Liver (tissue), 9 donors: Measurements from ENCODE around the gene PLSCR3. TPM values are rescaled to one million over a fixed set of nuclear protein-coding genes. Genes with fewer than 3 reads are reported as not detected.

Experiments
- DNase-seq: peaks from one replicate; pipeline ENCODE4 v3.0.0-alpha.2; 2017; ENCODE audit warnings: low spot score
- H3K27ac ChIP-seq, 2 donors: one replicate each; pipeline ENCODE4 v1.7.0; 2013; ENCODE audit warnings: inconsistent platforms in 2 of 2, low read length in 2 of 2, control low read depth in 1 of 2, low read depth in 1 of 2, mild to moderate bottlenecking in 1 of 2
- H3K27me3 ChIP-seq, 4 donors: one replicate each; pipeline versions ENCODE4 v1.6.1 to v1.7.0; 2013; ENCODE audit warnings: low read length in 3 of 4, inconsistent platforms in 1 of 4, mild to moderate bottlenecking in 1 of 4, moderate library complexity in 1 of 4; ENCODE audit not compliant: control insufficient read depth in 4 of 4, insufficient read depth in 4 of 4
- H3K36me3 ChIP-seq, 4 donors: one replicate each; pipeline versions ENCODE4 v1.6.1 to v1.7.0; 2013; ENCODE audit warnings: low read length in 3 of 4, mild to moderate bottlenecking in 3 of 4, low read depth in 1 of 4, moderate library complexity in 1 of 4; ENCODE audit not compliant: control insufficient read depth in 4 of 4, insufficient read depth in 3 of 4
- H3K4me1 ChIP-seq, 4 donors: one replicate each; pipeline versions ENCODE4 v1.6.1 to v1.7.0; 2013; ENCODE audit warnings: low read length in 3 of 4, mild to moderate bottlenecking in 3 of 4, moderate library complexity in 1 of 4; ENCODE audit not compliant: control insufficient read depth in 4 of 4, insufficient read depth in 4 of 4
- H3K4me3 ChIP-seq, 3 donors: one replicate each; pipeline versions ENCODE4 v1.6.1 to v1.7.0; 2013; ENCODE audit warnings: low read length in 3 of 3, control low read depth in 1 of 3, low read depth in 1 of 3, mild to moderate bottlenecking in 1 of 3
- H3K9ac ChIP-seq, 2 donors: one replicate each; pipeline ENCODE4 v1.7.0; 2013; ENCODE audit warnings: low read length in 2 of 2, mild to moderate bottlenecking in 2 of 2, moderate library complexity in 2 of 2, control low read depth in 1 of 2, low read depth in 1 of 2
- H3K9me3 ChIP-seq, 4 donors: one replicate each; pipeline versions ENCODE4 v1.6.1 to v1.7.0; 2013; ENCODE audit warnings: low read length in 3 of 4; ENCODE audit not compliant: control insufficient read depth in 4 of 4
- ATF3 ChIP-seq: IDR thresholded peaks from 2 replicates; pipeline ENCODE4 v1.6.1; 2016; ENCODE audit warnings: antibody characterized with exemption
- EGR1 ChIP-seq, 2 donors: IDR thresholded peaks; 2 replicates each; pipeline ENCODE4 v1.6.1; 2016 to 2018; ENCODE audit warnings: antibody characterized with exemption in 2 of 2, low read depth in 2 of 2
- FOXA1 ChIP-seq: IDR thresholded peaks from 2 replicates; pipeline ENCODE4 v1.6.1; 2016; ENCODE audit warnings: antibody characterized with exemption
- FOXA2 ChIP-seq: IDR thresholded peaks from 2 replicates; pipeline ENCODE4 v1.6.1; 2016; ENCODE audit warnings: antibody characterized with exemption
- GABPA ChIP-seq, 2 donors: IDR thresholded peaks in 1 of 2; conservative IDR thresholded peaks in 1 of 2; 2 replicates each; pipeline ENCODE4 v1.6.1; 2016; ENCODE audit warnings: antibody characterized with exemption in 2 of 2, mild to moderate bottlenecking in 1 of 2, moderate library complexity in 1 of 2
- HNF4A ChIP-seq, 2 donors: conservative IDR thresholded peaks; 2 replicates each; pipeline ENCODE4 v1.6.1; 2016; ENCODE audit warnings: antibody characterized with exemption in 2 of 2, mild to moderate bottlenecking in 2 of 2
- HNF4G ChIP-seq: IDR thresholded peaks from 2 replicates; pipeline ENCODE4 v1.6.1; 2016; ENCODE audit warnings: antibody characterized with exemption
- JUND ChIP-seq, 2 donors: IDR thresholded peaks; 2 replicates each; pipeline ENCODE4 v1.6.1; 2016; ENCODE audit warnings: antibody characterized with exemption in 2 of 2
- MAX ChIP-seq: IDR thresholded peaks from 2 replicates; pipeline ENCODE4 v1.6.1; 2016; ENCODE audit warnings: antibody characterized with exemption
- NR2F2 ChIP-seq: IDR thresholded peaks from 2 replicates; pipeline ENCODE4 v1.6.1; 2016; ENCODE audit warnings: antibody characterized with exemption
- RAD21 ChIP-seq, 2 donors: IDR thresholded peaks; 2 replicates each; pipeline ENCODE4 v1.6.1; 2016; ENCODE audit warnings: antibody characterized with exemption in 2 of 2, mild to moderate bottlenecking in 2 of 2
- RXRA ChIP-seq, 2 donors: IDR thresholded peaks; 2 replicates each; pipeline ENCODE4 v1.6.1; 2017 to 2018; ENCODE audit warnings: antibody characterized with exemption in 2 of 2, mild to moderate bottlenecking in 1 of 2
- SP1 ChIP-seq: IDR thresholded peaks from 2 replicates; pipeline ENCODE4 v1.6.1; 2018; ENCODE audit warnings: antibody characterized with exemption, mild to moderate bottlenecking
- TAF1 ChIP-seq: conservative IDR thresholded peaks from 2 replicates; pipeline ENCODE4 v1.6.1; 2016; ENCODE audit warnings: antibody characterized with exemption, mild to moderate bottlenecking
- YY1 ChIP-seq: IDR thresholded peaks from 2 replicates; pipeline ENCODE4 v1.6.1; 2016; ENCODE audit warnings: antibody characterized with exemption, mild to moderate bottlenecking
- ZBTB33 ChIP-seq: IDR thresholded peaks from 2 replicates; pipeline ENCODE4 v1.6.1; 2016; ENCODE audit warnings: antibody characterized with exemption
- WGBS: extraction: QIAGEN DNeasy Blood & Tissue Kit; methylation state at CpG from one replicate; pipeline ENCODE4 v1.1.7; 2013; 5-methylcytosine and 5-hydroxymethylcytosine counted together
- polyA plus RNA-seq, 2 donors: library from polyadenylated mRNA; stranded (reverse) in 1 of 2; unstranded in 1 of 2; fragments of 200-250 nt in 1 of 2; fragments of >200 nt in 1 of 2; fragmentation: Nextera tagmentation in 1 of 2; extraction: Ambion mirVana in 1 of 2; gene quantifications; one replicate each; pipeline versions ENCODE4 v1.2.1 to v1.2.3, GENCODE V29; 2013 to 2015
- total RNA-seq, 2 donors: library from RNA; depleted of rRNA; stranded (reverse); fragments of >200 nt; gene quantifications; one replicate each; pipeline ENCODE4 v1.2.3, GENCODE V29; 2014
- TF ChIP-seq, protein P1 (sequence below): IDR thresholded peaks from 2 replicates; pipeline ENCODE4 v1.6.1; 2016; ENCODE audit warnings: antibody characterized with exemption, mild to moderate bottlenecking
- TF ChIP-seq, protein P2 (sequence below): fragments of 150-350 bp; IDR thresholded peaks from 2 replicates; pipeline ENCODE4 v1.5.1; 2017; ENCODE audit warnings: improper control_type of control experiment, low read depth, low read length; ENCODE audit not compliant: missing input control
- donor health status: healthy.
- donor health status: healthy.
- donor health status: healthy.
- donor health status: healthy.
- donor health status: healthy.

PLSCR3 gene
- total and polyA plus RNA-seq, 4 donors, result 2.8 to 10.9 (median 4.1) TPM

DNA sequence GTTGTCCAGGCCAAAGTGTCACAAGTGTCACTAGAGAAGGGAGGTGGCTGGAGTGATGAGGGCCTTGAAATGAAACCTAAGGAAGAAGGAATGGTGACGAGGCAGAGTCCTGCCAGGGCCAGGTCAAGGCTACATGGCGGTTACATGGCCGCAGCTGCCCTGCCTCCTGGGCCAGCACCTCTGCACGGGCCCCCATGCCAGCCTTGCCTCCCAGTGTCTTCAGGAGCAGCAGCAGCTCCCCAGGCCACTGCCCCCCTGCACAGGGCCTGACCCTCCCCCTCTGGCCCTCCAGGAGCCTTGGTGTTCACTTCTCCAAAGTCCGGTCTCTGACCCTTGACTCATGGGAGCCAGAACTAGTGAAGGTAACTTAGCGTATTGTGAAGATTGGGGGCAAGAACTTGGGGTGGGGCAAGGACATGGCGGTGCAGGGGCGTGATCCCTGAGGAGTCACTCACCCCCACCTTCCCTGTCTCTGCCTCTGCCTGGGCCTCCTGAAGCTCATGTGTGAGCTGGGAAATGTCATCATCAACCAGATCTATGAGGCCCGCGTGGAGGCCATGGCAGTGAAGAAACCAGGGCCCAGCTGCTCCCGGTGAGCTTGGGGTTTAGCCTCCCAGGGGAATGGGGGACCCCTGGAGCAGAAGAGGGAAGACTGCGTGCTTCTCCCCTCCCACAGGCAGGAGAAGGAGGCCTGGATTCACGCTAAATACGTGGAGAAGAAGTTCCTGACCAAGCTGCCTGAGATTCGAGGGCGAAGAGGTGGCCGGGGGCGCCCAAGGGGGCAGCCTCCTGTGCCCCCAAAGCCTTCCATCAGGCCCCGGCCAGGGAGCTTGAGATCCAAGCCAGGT, 46.5 kb downstream of the PLSCR3 start:
- H3K36me3 ChIP-seq, result no peaks in the 10 kb centered on the region
- no peak overlapping the region for H3K9ac ChIP-seq
- TF ChIP-seq, protein P1, sequence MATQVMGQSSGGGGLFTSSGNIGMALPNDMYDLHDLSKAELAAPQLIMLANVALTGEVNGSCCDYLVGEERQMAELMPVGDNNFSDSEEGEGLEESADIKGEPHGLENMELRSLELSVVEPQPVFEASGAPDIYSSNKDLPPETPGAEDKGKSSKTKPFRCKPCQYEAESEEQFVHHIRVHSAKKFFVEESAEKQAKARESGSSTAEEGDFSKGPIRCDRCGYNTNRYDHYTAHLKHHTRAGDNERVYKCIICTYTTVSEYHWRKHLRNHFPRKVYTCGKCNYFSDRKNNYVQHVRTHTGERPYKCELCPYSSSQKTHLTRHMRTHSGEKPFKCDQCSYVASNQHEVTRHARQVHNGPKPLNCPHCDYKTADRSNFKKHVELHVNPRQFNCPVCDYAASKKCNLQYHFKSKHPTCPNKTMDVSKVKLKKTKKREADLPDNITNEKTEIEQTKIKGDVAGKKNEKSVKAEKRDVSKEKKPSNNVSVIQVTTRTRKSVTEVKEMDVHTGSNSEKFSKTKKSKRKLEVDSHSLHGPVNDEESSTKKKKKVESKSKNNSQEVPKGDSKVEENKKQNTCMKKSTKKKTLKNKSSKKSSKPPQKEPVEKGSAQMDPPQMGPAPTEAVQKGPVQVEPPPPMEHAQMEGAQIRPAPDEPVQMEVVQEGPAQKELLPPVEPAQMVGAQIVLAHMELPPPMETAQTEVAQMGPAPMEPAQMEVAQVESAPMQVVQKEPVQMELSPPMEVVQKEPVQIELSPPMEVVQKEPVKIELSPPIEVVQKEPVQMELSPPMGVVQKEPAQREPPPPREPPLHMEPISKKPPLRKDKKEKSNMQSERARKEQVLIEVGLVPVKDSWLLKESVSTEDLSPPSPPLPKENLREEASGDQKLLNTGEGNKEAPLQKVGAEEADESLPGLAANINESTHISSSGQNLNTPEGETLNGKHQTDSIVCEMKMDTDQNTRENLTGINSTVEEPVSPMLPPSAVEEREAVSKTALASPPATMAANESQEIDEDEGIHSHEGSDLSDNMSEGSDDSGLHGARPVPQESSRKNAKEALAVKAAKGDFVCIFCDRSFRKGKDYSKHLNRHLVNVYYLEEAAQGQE, result no peak
- TF ChIP-seq EGR1 (IDR thresholded peaks at IDR 0.05; ENCODE audit: low read depth in 2 of 2), result no peak
- no peak for TF ChIP-seq MAX
- TF ChIP-seq HNF4A (conservative IDR thresholded peaks at IDR 0.05), result no peak
- TF ChIP-seq HNF4G, result no peak
- no peak for TF ChIP-seq FOXA1
- TF ChIP-seq RAD21 (IDR thresholded peaks at IDR 0.05), result no peak
- TF ChIP-seq JUND (IDR thresholded peaks at IDR 0.05), result no peak
- TF ChIP-seq ZBTB33, result no peak
- TF ChIP-seq, protein P2, sequence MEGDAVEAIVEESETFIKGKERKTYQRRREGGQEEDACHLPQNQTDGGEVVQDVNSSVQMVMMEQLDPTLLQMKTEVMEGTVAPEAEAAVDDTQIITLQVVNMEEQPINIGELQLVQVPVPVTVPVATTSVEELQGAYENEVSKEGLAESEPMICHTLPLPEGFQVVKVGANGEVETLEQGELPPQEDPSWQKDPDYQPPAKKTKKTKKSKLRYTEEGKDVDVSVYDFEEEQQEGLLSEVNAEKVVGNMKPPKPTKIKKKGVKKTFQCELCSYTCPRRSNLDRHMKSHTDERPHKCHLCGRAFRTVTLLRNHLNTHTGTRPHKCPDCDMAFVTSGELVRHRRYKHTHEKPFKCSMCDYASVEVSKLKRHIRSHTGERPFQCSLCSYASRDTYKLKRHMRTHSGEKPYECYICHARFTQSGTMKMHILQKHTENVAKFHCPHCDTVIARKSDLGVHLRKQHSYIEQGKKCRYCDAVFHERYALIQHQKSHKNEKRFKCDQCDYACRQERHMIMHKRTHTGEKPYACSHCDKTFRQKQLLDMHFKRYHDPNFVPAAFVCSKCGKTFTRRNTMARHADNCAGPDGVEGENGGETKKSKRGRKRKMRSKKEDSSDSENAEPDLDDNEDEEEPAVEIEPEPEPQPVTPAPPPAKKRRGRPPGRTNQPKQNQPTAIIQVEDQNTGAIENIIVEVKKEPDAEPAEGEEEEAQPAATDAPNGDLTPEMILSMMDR, result no peak
- TF ChIP-seq SP1, result no peak
- TF ChIP-seq NR2F2, result no peak
- TF ChIP-seq TAF1, result no peak
- TF ChIP-seq FOXA2, result no peak
- TF ChIP-seq RXRA (IDR thresholded peaks at IDR 0.05), result no peak
- TF ChIP-seq YY1, result no peak
- TF ChIP-seq GABPA (IDR thresholded peaks at IDR 0.05 in 1 of 2, conservative IDR thresholded peaks at IDR 0.05 in 1 of 2), result no peak
- TF ChIP-seq ATF3, result no peak

More for the DNA sequence above, 46.5 kb downstream of the PLSCR3 start:
- H3K9me3 ChIP-seq, result no peaks in the 10 kb centered on the region
- no peak for DNase-seq
- peaks cover 3 to 23% (median 14%) of the 10 kb centered on the region in 4 donors for H3K4me1 ChIP-seq
- no peak overlapping the region for H3K27ac ChIP-seq
- H3K27me3 ChIP-seq, result no peaks in the 10 kb centered on the region
- 73% methylated on average over 19 of the region's 19 CpGs for WGBS
- H3K4me3 ChIP-seq, result no peak overlapping the region
